GM13977 (cell line): ENCODE data around the gene SNX30.
A peak's percentile ranks its signal among the peaks of the same experiment; 100 is the strongest.

Experiments
- DNase-seq: peaks from one replicate; pipeline ENCODE4 v3.0.0; 2012; ENCODE audit warnings: low spot score
- CTCF ChIP-seq: IDR thresholded peaks from 2 replicates; pipeline ENCODE4 v1.5.1; 2012; ENCODE audit warnings: mild to moderate bottlenecking, control low read depth; ENCODE audit not compliant: insufficient read depth; ENCODE audit errors: extremely low read depth, missing control alignments
- in situ Hi-C: fragments of 300-500 bp; cut with MboI; formaldehyde crosslinking; loops from one replicate; pipeline ENCODE4 v1.12.0; 2022; ENCODE audit warnings: low sequenced_read_pairs, low pct_unique_long_range_greater_than_20kb, mixed read lengths, inconsistent platforms; ENCODE audit not compliant: unreplicated experiment

SNX30 gene

GRCh38 chr9:112858625-112859147 lies 108.1 kb downstream of the SNX30 start:
- in situ Hi-C loops = no loop called here
- peak; percentile 4 for TF ChIP-seq CTCF

GRCh38 chr9:112860451-112860850 lies 109.9 kb downstream of the SNX30 start:
- in situ Hi-C loops = no loop called here
- no peak for TF ChIP-seq CTCF
- DNase-seq = no peak

More at GRCh38 chr9:112858625-112859147, 108.1 kb downstream of the SNX30 start:
- peak; percentile 69 for DNase-seq

GRCh38 chr9:112861155-112861554 lies 110.6 kb downstream of the SNX30 start:
- no peak for TF ChIP-seq CTCF
- no peak for DNase-seq
- in situ Hi-C loops = no loop called here

GRCh38 chr9:112861638-112862555 lies 111.3 kb downstream of the SNX30 start:
- in situ Hi-C loops = no loop called here
- no peak for DNase-seq
- TF ChIP-seq CTCF = no peak

GRCh38 chr9:112863214-112863613 lies 112.7 kb downstream of the SNX30 start:
- TF ChIP-seq CTCF = no peak
- no peak for DNase-seq
- in situ Hi-C loops = no loop called here

GRCh38 chr9:112863746-112864145 lies 113.2 kb downstream of the SNX30 start:
- in situ Hi-C loops = no loop called here
- no peak for TF ChIP-seq CTCF

More at GRCh38 chr9:112863746-112864145, 113.2 kb downstream of the SNX30 start:
- peak; percentile 56 for DNase-seq
